Measurements from ENCODE around the gene MICB. TPM values are rescaled to one million over a fixed set of nuclear protein-coding genes. Genes with fewer than 3 reads are reported as not detected.

The MICB gene
- total and polyA plus RNA-seq, 7 donors, result 0.71 to 7.7 (median 1.5) TPM

DNA sequence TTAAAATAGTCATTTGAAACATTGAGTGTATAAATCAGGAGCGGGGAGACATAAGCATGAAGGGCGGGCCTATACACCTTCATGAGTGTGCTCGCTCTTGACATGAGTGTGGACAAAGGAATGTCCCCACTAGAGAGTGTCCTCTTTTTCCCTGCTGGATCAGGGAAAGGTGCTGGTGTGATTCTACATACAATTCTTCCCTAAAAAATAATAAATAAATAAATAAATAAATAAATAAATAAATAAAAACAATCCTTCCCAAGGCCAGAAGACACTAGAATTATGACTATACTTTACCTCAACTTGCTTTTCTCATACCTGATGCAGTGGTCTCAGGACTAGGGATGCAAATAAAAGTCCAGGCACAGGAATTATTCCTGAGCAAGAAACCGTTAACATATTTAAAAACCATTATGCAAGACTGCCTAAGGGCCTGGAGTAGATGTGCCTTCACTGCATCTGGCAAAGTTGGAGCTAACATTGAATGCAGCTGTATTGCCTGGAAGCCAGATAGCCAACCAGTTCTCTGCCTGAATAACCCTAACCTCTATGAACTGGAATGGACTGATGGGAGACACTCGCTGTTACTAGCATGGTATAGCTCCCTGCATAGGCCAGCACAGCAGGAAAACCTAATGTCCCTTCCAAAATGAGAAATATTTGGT lies 37.5 kb upstream of the MICB start:
- Histone ChIP-seq H3K27ac (no peak overlapping the region), H3K36me3 (no peaks in the 10 kb centered on the region), H3K27me3 (peaks cover 0 to 14% (median 8%) of the 10 kb centered on the region in 3 donors), H3K4me3 (no peak overlapping the region), H3K4me1 (peaks cover 0 to 12% (median 6%) of the 10 kb centered on the region in 4 donors), H3K9me3 (no peaks in the 10 kb centered on the region)
- TF ChIP-seq POLR2A (IDR thresholded peaks at IDR 0.05), result no peak
- TF ChIP-seq, protein P1, sequence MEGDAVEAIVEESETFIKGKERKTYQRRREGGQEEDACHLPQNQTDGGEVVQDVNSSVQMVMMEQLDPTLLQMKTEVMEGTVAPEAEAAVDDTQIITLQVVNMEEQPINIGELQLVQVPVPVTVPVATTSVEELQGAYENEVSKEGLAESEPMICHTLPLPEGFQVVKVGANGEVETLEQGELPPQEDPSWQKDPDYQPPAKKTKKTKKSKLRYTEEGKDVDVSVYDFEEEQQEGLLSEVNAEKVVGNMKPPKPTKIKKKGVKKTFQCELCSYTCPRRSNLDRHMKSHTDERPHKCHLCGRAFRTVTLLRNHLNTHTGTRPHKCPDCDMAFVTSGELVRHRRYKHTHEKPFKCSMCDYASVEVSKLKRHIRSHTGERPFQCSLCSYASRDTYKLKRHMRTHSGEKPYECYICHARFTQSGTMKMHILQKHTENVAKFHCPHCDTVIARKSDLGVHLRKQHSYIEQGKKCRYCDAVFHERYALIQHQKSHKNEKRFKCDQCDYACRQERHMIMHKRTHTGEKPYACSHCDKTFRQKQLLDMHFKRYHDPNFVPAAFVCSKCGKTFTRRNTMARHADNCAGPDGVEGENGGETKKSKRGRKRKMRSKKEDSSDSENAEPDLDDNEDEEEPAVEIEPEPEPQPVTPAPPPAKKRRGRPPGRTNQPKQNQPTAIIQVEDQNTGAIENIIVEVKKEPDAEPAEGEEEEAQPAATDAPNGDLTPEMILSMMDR (IDR thresholded peaks at IDR 0.05), result no peak
- TF ChIP-seq POLR2AphosphoS5 (IDR thresholded peaks at IDR 0.05), result no peak
- no peak for TF ChIP-seq EP300 (IDR thresholded peaks at IDR 0.05)
- 97 to 98% methylated on average over 5 of the region's 5 CpGs for WGBS, 2 donors
- intact Hi-C loops (cut with DNase I), result no loop called here
- no peak for DNase-seq

DNA sequence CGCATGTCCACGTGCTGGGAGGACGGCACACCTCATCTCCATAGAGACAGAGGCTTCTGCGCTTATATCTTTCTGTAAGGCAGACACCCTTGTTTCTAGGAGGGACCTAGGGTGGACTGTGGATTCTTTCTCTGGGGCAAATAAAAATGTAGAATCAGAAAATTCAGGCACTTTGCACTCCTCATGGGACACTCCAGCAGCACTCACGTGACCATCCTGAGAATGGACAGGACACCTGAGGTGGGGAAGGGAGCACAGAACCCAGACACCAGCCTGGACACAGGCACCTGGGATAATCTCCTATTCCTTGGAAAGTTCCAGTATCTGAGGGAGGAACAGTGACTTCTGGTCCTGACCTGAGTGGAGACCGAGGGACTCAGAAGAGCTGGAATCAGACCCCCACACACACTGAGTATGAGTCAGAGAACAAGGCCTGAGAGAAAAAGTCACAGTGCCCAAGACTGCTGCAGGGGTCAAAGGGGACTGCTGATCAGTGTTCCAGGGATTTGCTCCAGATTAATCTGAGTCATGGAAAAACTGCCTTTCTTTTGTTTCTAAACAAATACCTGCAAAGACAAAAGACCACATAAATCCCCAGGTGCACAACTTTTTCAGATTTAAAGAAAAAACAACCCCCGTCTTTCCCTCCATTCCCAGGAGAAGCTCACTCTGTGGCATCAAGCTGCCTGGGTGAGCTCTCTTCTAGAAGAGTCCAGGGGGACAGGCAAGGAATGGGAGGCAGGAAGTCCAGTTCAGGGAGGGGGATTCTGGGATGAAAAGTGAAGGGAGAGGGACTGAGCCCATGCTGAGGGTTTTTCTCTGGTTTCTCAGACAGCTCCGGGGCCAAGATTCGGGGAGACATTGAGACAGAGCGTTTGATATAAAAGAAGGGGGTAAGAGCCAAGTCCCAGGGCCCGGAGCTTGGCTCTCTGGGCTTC lies 35.6 kb upstream of the MICB start:
- peak overlapping the region; percentile 42 to 75 (median 52) for H3K27ac ChIP-seq
- no peak for DNase-seq
- TF ChIP-seq POLR2AphosphoS5 (IDR thresholded peaks at IDR 0.05) (no peak), EP300 (IDR thresholded peaks at IDR 0.05) (no peak), POLR2A (IDR thresholded peaks at IDR 0.05) (no peak)
- TF ChIP-seq, protein P1 (IDR thresholded peaks at IDR 0.05), result no peak
- H3K4me3 ChIP-seq, result peak overlapping the region; percentile 24 to 45 (median 42)
- intact Hi-C loops (cut with DNase I), result no loop called here
- H3K4me1 ChIP-seq, result peaks cover 0 to 12% (median 6%) of the 10 kb centered on the region in 4 donors
- no peaks in the 10 kb centered on the region for H3K9me3 ChIP-seq
- H3K27me3 ChIP-seq, result peaks cover 0 to 14% (median 8%) of the 10 kb centered on the region in 3 donors
- WGBS, 2 donors, result 59 to 64% methylated on average over 11 of the region's 11 CpGs
- no peaks in the 10 kb centered on the region for H3K36me3 ChIP-seq

- 2 to 6% methylated on average over 29 of the region's 29 CpGs for WGBS, 2 donors
- Histone ChIP-seq H3K27ac (peak overlapping the region; percentile 51 to 75 (median 53)), H3K36me3 (no peaks in the 10 kb centered on the region), H3K9me3 (no peaks in the 10 kb centered on the region), H3K27me3 (peaks cover 0 to 14% (median 8%) of the 10 kb centered on the region in 3 donors), H3K4me3 (peak overlapping the region; percentile 24 to 45 (median 42)), H3K4me1 (peaks cover 0 to 12% (median 6%) of the 10 kb centered on the region in 4 donors)
- peak in 3 of 4 donors; percentile 69 to 77 (median 69) for TF ChIP-seq POLR2AphosphoS5 (IDR thresholded peaks at IDR 0.05)
- TF ChIP-seq, protein P1 (IDR thresholded peaks at IDR 0.05), result no peak
- peak in 1 of 2 donors; percentile 70 for TF ChIP-seq POLR2A (IDR thresholded peaks at IDR 0.05)
- TF ChIP-seq EP300 (IDR thresholded peaks at IDR 0.05), result no peak
- peak; percentile 92 for DNase-seq
- intact Hi-C loops (cut with DNase I), result no loop called here
Observed at GRCh38 chr6:31462964-31463870, 34.7 kb upstream of the MICB start.

Data from sigmoid colon (tissue), 7 donors.